GM18520 (cell line): Measurements from ENCODE around the gene DSC1.
A peak's percentile ranks its signal among the peaks of the same experiment; 100 is the strongest.
"Not testable (repeated sequence)": the region's sequence is repeated elsewhere in the genome, so short reads cannot be mapped to it uniquely, and the experiment has no call there.

ENCODE experiments used
- ATAC-seq: cut with Tn5 transposase; IDR thresholded peaks from one replicate; pipeline ENCODE4 v1.9.1; 2021; ENCODE audit not compliant: unreplicated experiment

Gene DSC1

GRCh38 chr18:31162825-31163435 is at the start of gene DSC1:
Gene DSC1, minus strand, starts transcription at chr18:31162856. Its CDS starts 262 bp downstream, at chr18:31162594.
- ATAC-seq = no peak

- ATAC-seq = no peak
These were observed 48.4 kb upstream of the DSC1 start for GRCh38 chr18:31211047-31211446.

- ATAC-seq = no peak
These were observed 46.4 kb upstream of the DSC1 start for GRCh38 chr18:31209041-31209440.

GRCh38 chr18:31207391-31207790 is 44.7 kb upstream of the DSC1 start:
- no peak for ATAC-seq

GRCh38 chr18:31206787-31207381 is 44.2 kb upstream of the DSC1 start:
- peak; percentile 86 for ATAC-seq

- ATAC-seq = no peak
These were observed 43.4 kb upstream of the DSC1 start for GRCh38 chr18:31206071-31206470.

GRCh38 chr18:31205273-31205672 is 42.6 kb upstream of the DSC1 start:
- ATAC-seq = no peak

- no peak for ATAC-seq
These were observed 42.2 kb upstream of the DSC1 start for GRCh38 chr18:31204833-31205232.

- no peak for ATAC-seq
These were observed 41.5 kb upstream of the DSC1 start for GRCh38 chr18:31204166-31204565.

- no peak for ATAC-seq
These were observed 41.1 kb upstream of the DSC1 start for GRCh38 chr18:31203794-31204148.

GRCh38 chr18:31203096-31203793 is 40.6 kb upstream of the DSC1 start:
- no peak for ATAC-seq

- ATAC-seq = no peak
These were observed 36.6 kb upstream of the DSC1 start for GRCh38 chr18:31199190-31199769.

GRCh38 chr18:31197676-31198075 is 35.0 kb upstream of the DSC1 start:
- no peak for ATAC-seq

GRCh38 chr18:31195063-31195462 is 32.4 kb upstream of the DSC1 start:
- no peak for ATAC-seq

- no peak for ATAC-seq
These were observed 29.6 kb upstream of the DSC1 start for GRCh38 chr18:31192086-31192776.

- no peak for ATAC-seq
These were observed 28.3 kb upstream of the DSC1 start for GRCh38 chr18:31190919-31191318.

- no peak for ATAC-seq
These were observed 27.1 kb upstream of the DSC1 start for GRCh38 chr18:31189757-31190156.

GRCh38 chr18:31185186-31185950 is 22.7 kb upstream of the DSC1 start:
- ATAC-seq = no peak

- no peak for ATAC-seq
These were observed 20.6 kb upstream of the DSC1 start for GRCh38 chr18:31183302-31183701.

GRCh38 chr18:31177369-31177768 is 14.7 kb upstream of the DSC1 start:
- ATAC-seq = not testable (repeated sequence)

- ATAC-seq = no peak
These were observed 13.9 kb upstream of the DSC1 start for GRCh38 chr18:31176531-31176930.
